WTC11 (cell line): ENCODE results near the gene EXOSC1.

Experiments
- HMGA2 ChIP-seq: fragments of 250-450 bp; sonication (Bioruptor Pico); IDR thresholded peaks from 2 replicates; pipeline ENCODE4 v1.4.0; 2021; ENCODE audit warnings: mild to moderate bottlenecking, moderate library complexity
- NR2C2 ChIP-seq: sonication (generic); formaldehyde crosslinking; IDR thresholded peaks from 2 replicates; pipeline ENCODE4 v1.8.0; 2022; ENCODE audit warnings: mild to moderate bottlenecking, missing genetic modification reagents
- OVOL2 ChIP-seq: fragments of 250-450 bp; sonication (Bioruptor Pico); IDR thresholded peaks from 2 replicates; pipeline ENCODE4 v1.9.0; 2021; ENCODE audit warnings: mild to moderate bottlenecking, borderline replicate concordance
- TF ChIP-seq, protein P1 (sequence below): fragments of 200-600 bp; IDR thresholded peaks from 2 replicates; pipeline ENCODE4 v1.8.0; 2022; ENCODE audit warnings: antibody characterized with exemption
- TF ChIP-seq, protein P2 (sequence below): sonication (generic); formaldehyde crosslinking; IDR thresholded peaks from 2 replicates; pipeline ENCODE4 v1.8.0; 2022; ENCODE audit warnings: mild to moderate bottlenecking, missing genetic modification reagents

DNA sequence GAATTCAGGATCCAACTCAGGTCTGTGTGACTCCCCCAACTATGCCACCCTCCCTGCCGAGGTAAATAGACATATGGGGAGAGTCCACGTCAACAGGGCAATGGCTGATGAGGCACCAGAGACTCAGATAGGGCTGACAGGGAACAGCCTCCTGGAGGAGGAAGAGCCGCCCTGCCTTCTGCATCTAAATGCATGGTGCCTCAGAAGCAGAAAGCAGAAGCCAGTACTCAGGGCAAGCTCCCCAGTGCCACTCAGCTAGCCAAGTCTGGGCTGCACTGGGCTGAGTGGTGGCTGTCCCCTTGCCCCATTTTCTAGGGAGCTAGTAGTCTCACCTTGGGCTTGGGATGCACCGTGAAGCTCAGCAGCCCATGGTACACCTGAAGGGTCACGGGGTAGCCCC lies 55.7 kb downstream of the EXOSC1 start:
- TF ChIP-seq, protein P1, sequence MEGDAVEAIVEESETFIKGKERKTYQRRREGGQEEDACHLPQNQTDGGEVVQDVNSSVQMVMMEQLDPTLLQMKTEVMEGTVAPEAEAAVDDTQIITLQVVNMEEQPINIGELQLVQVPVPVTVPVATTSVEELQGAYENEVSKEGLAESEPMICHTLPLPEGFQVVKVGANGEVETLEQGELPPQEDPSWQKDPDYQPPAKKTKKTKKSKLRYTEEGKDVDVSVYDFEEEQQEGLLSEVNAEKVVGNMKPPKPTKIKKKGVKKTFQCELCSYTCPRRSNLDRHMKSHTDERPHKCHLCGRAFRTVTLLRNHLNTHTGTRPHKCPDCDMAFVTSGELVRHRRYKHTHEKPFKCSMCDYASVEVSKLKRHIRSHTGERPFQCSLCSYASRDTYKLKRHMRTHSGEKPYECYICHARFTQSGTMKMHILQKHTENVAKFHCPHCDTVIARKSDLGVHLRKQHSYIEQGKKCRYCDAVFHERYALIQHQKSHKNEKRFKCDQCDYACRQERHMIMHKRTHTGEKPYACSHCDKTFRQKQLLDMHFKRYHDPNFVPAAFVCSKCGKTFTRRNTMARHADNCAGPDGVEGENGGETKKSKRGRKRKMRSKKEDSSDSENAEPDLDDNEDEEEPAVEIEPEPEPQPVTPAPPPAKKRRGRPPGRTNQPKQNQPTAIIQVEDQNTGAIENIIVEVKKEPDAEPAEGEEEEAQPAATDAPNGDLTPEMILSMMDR: no peak
- TF ChIP-seq NR2C2 (no peak), OVOL2 (no peak), HMGA2 (CRISPR knock-in tag) (no peak)
- TF ChIP-seq, protein P2, sequence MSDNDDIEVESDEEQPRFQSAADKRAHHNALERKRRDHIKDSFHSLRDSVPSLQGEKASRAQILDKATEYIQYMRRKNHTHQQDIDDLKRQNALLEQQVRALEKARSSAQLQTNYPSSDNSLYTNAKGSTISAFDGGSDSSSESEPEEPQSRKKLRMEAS (CRISPR knock-in tag): no peak
